T-cell (primary cell): ENCODE measurements around the gene PCDH19. TPM values are rescaled to one million over a fixed set of nuclear protein-coding genes. Genes with fewer than 3 reads are reported as not detected.
"Not testable (repeated sequence)": the region's sequence is repeated elsewhere in the genome, so short reads cannot be mapped to it uniquely, and the experiment has no call there.

Source experiments
- ATAC-seq, 4 experiments: fragments of 200-7000 bp in 3 of 4; fragments of 150-1000 bp in 1 of 4; cut with Tn5 transposase; replicated peaks in 1 of 4; 1 replicate in 3 of 4; 2 replicates in 1 of 4; pipeline ENCODE4 v1.10.0; 2021; ENCODE audit warnings: moderate library complexity in 3 of 4, mild to moderate bottlenecking in 2 of 4, moderate number of reproducible peaks in 1 of 4
- CTCF ChIA-PET, 2 donors: fragments of 300-600 bp; sonication (Branson Sonifier 250); formaldehyde crosslinking; loops; one replicate each; lab custom pipeline; 2022; ENCODE audit warnings: antibody characterized with exemption in 2 of 2; lab: Charles Lee
- POLR2A ChIA-PET, 2 donors: fragments of 300-600 bp; sonication (Branson Sonifier 250); formaldehyde crosslinking; loops; one replicate each; lab custom pipeline; 2022; ENCODE audit warnings: antibody characterized with exemption in 2 of 2; lab: Charles Lee
- DNase-seq, 35 experiments: peaks; one replicate each; pipeline versions ENCODE4 v3.0.0 to v3.0.0-alpha.2; 2013 to 2023
- H3K27ac ChIP-seq: one replicate; pipeline ENCODE4 v1.5.1; 2013; ENCODE audit warnings: low read length
- H3K27me3 ChIP-seq, 2 experiments: replicated peaks in 1 of 2; 1 replicate in 1 of 2; 2 replicates in 1 of 2; pipeline versions ENCODE4 v1.6.1 to v1.7.0; 2013; ENCODE audit warnings: low read length in 1 of 2, mixed read lengths in 1 of 2; ENCODE audit not compliant: control insufficient read depth in 2 of 2, insufficient read depth in 2 of 2; ENCODE audit errors: extremely low read depth in 1 of 2
- H3K36me3 ChIP-seq, 2 donors: 1 replicate in 1 of 2; 2 replicates in 1 of 2; pipeline versions ENCODE4 v1.6.1 to v1.7.0; 2013; ENCODE audit warnings: low read length in 1 of 2; ENCODE audit not compliant: control insufficient read depth in 2 of 2, insufficient read depth in 1 of 2; ENCODE audit errors: extremely low read depth in 1 of 2
- H3K4me1 ChIP-seq, 2 experiments: 1 replicate in 1 of 2; 2 replicates in 1 of 2; pipeline versions ENCODE4 v1.6.1 to v1.7.0; 2013; ENCODE audit warnings: low read length in 2 of 2, mixed read lengths in 1 of 2; ENCODE audit not compliant: insufficient read depth in 2 of 2, control insufficient read depth in 1 of 2; ENCODE audit errors: extremely low read depth in 1 of 2
- H3K4me3 ChIP-seq, 2 donors: 1 replicate in 1 of 2; 2 replicates in 1 of 2; pipeline versions ENCODE4 v1.5.1 to v1.7.0; 2013; ENCODE audit warnings: mild to moderate bottlenecking in 2 of 2, low read length in 1 of 2, moderate library complexity in 1 of 2; ENCODE audit not compliant: control insufficient read depth in 1 of 2; ENCODE audit errors: extremely low read depth in 1 of 2
- H3K9me3 ChIP-seq: 2 replicates; pipeline ENCODE4 v1.7.0; 2013
- H3K27ac Mint-ChIP-seq, 2 donors: one replicate each; pipeline ENCODE4 v1.8.0; 2020 to 2021; ENCODE audit warnings: mild to moderate bottlenecking in 2 of 2, mixed read lengths in 2 of 2
- H3K27me3 Mint-ChIP-seq, 2 donors: one replicate each; pipeline ENCODE4 v1.8.0; 2021 to 2022; ENCODE audit warnings: mixed read lengths in 2 of 2
- H3K36me3 Mint-ChIP-seq: one replicate; pipeline ENCODE4 v1.8.0; 2021; ENCODE audit warnings: mixed read lengths
- H3K4me1 Mint-ChIP-seq, 3 donors: one replicate each; pipeline ENCODE4 v1.8.0; 2020 to 2022; ENCODE audit warnings: mixed read lengths in 3 of 3, mild to moderate bottlenecking in 1 of 3
- H3K4me3 Mint-ChIP-seq, 3 donors: one replicate each; pipeline ENCODE4 v1.8.0; 2020 to 2022; ENCODE audit warnings: mild to moderate bottlenecking in 3 of 3, mixed read lengths in 3 of 3, moderate library complexity in 3 of 3
- H3K9me3 Mint-ChIP-seq, 3 donors: one replicate each; pipeline ENCODE4 v1.8.0; 2020 to 2022; ENCODE audit warnings: mixed read lengths in 3 of 3
- WGBS: methylation state at CpG from one replicate; pipeline ENCODE4 v1.1.5; 2013; ENCODE audit warnings: missing lambda C conversion rate; ENCODE audit not compliant: insufficient coverage; 5-methylcytosine and 5-hydroxymethylcytosine counted together
- total RNA-seq, 35 experiments: library from RNA in 6 of 35; stranded (reverse) in 6 of 35; fragments of 120-200 nt in 1 of 35; gene quantifications; one replicate each; pipeline versions ENCODE4 v1.2.1 to v1.2.4 and lab custom pipeline; 2013 to 2026

The PCDH19 gene, protein sequence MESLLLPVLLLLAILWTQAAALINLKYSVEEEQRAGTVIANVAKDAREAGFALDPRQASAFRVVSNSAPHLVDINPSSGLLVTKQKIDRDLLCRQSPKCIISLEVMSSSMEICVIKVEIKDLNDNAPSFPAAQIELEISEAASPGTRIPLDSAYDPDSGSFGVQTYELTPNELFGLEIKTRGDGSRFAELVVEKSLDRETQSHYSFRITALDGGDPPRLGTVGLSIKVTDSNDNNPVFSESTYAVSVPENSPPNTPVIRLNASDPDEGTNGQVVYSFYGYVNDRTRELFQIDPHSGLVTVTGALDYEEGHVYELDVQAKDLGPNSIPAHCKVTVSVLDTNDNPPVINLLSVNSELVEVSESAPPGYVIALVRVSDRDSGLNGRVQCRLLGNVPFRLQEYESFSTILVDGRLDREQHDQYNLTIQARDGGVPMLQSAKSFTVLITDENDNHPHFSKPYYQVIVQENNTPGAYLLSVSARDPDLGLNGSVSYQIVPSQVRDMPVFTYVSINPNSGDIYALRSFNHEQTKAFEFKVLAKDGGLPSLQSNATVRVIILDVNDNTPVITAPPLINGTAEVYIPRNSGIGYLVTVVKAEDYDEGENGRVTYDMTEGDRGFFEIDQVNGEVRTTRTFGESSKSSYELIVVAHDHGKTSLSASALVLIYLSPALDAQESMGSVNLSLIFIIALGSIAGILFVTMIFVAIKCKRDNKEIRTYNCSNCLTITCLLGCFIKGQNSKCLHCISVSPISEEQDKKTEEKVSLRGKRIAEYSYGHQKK (N-terminal part only)
- under 1 TPM in 2 of 5 donors, not detected in 3; 0.03 to 0.05 TPM for total RNA-seq
- not detected for total RNA-seq (2013)
- 0 to 0.18 (median 0) reads per million in 29 experiments for total RNA-seq (lab: John Stamatoyannopoulos, UW)

- CTCF ChIA-PET = no interaction called here
- POLR2A ChIA-PET = no interaction called here
- Mint-ChIP-seq H3K4me3 (peak within 1 kb of the TSS; percentile 66 to 75 (median 67)), H3K4me1 (peaks cover 4 to 23% (median 22%) of the 10 kb centered on the region in 3 donors), H3K36me3 (no peaks in the 10 kb centered on the region), H3K27ac (no peak within 1 kb of the TSS), H3K9me3 (peaks cover 0 to 5% (median 0%) of the 10 kb centered on the region in 3 donors), H3K27me3 (peaks cover 49 to 69% of the 10 kb centered on the region in 2 donors)
- Histone ChIP-seq H3K27me3 (peaks cover 9 to 52% of the 10 kb centered on the region in 2 experiments), H3K4me1 (peaks cover 0 to 22% of the 10 kb centered on the region in 2 experiments), H3K36me3 (no peaks in the 10 kb centered on the region), H3K4me3 (peak within 1 kb of the TSS in 1 of 2 donors; percentile 49), H3K9me3 (no peaks in the 10 kb centered on the region), H3K27ac (no peak within 1 kb of the TSS)
- peak; percentile 53 to 76 (median 70) for ATAC-seq
- DNase-seq = peak in 11 of 35 experiments; percentile 0 to 24 (median 5)
- WGBS = 7% methylated on average over 51 of the region's 91 CpGs
Measured at GRCh38 chrX:100409610-100410590, at the start of gene PCDH19. PCDH19 (minus strand) TSS chrX:100410273; CDS start chrX:100408597, 1,676 bp downstream.

DNA sequence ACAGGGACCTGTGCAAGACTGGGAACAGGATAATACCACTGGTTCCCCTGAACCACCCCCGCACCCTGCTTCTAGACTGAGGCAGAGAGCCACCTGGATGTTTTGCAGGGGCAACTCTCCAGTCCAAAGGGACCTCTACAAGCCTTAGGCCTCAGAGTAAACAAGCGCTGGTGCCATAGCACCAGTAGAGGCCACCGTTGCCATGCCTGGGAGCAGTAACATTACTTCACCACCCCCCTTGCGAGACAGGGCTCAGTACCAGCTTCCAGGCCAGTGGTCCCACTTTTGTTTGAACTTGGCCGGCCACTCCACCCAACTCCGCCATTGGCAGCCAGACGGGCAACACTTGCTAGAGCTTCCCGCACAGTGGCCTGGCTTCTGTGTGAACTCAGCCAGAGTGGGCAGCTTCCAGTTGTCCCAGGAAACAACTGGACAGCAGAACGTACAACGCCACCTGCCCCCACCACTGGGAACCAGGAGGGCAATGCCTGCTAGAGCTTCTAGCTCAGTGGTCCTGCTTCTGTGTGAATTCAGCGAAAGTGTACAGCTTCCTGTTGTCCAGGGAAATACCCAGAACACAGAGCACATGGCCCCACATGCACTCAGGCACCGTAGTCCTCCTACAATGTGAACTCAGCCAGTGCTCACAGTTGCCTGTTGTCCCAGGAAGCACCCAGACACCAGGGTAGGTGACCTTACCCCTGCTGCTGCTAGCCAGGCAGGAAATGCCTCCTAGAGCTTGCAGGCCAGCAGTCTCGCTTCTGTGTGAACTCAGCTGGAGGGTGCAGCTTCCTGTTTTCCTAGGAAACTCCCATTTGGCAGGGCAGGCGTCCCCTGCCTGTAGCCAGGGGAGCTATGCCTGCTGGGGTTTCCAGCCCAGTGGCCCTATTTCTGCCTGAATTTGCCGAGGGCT, 39.9 kb upstream of the PCDH19 start:
- Histone ChIP-seq H3K4me3 (no peak overlapping the region), H3K36me3 (no peaks in the 10 kb centered on the region), H3K9me3 (no peaks in the 10 kb centered on the region), H3K4me1 (no peaks in the 10 kb centered on the region), H3K27me3 (peaks cover 0 to 13% of the 10 kb centered on the region in 2 experiments), H3K27ac (no peak overlapping the region)
- ChIA-PET CTCF (interaction anchor here in 1 of 2 donors (0.6 kb wide), 1 partner anchor 10 kb away, joined by 3 read pairs; no protein-coding TSS in a partner anchor), POLR2A (no interaction called here)
- Mint-ChIP-seq H3K27ac (no peak overlapping the region), H3K4me1 (no peaks in the 10 kb centered on the region), H3K9me3 (no peaks in the 10 kb centered on the region), H3K27me3 (peaks cover 6 to 54% of the 10 kb centered on the region in 2 donors), H3K36me3 (no peaks in the 10 kb centered on the region), H3K4me3 (no peak overlapping the region)
- ATAC-seq (no peak), DNase-seq (no peak)
- WGBS = 70% methylated on average over 10 of the region's 15 CpGs

DNA sequence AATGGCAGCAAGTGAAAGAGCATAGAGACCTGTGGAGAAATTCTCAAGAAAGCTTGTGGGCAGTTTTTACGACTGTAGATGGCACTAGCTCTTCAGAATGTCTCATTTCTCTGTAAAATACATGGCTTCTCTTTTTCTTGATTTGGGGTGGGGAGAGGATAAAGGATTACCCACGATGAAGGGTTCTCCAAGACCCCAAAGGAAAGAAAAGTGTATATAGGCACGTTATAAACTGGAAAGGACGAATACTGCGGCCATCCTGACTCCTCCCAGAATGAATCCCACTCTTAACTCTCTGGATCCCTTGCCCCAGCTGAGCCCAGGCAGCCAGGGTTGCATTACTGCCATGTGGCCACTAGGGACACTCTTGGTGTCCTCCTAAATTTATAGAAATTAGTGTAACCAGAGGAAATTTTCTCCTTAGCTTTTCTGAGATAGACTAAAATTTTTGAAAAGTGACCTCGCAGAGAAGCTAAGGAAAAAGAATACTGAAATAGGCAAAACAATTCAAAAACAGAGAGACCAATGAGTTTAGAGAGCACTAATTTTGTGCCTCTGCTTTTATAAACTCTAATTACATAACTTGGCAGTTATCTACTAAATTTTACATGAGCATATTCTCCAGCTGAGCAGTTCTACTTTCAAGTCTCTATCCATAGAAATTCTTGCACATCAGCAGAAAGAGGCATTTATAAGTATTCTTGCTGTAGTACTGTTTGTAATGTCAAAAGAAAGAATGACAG, 37.8 kb upstream of the PCDH19 start:
- no peaks in the 10 kb centered on the region for H3K36me3 ChIP-seq
- H3K27me3 ChIP-seq = peaks cover 0 to 13% of the 10 kb centered on the region in 2 experiments
- ChIA-PET POLR2A (interaction anchor here in 1 of 2 donors (0.6 kb wide), 1 partner anchor 13 kb away, joined by 3 read pairs; no protein-coding TSS in a partner anchor), CTCF (no interaction called here)
- Mint-ChIP-seq H3K4me1 (no peaks in the 10 kb centered on the region), H3K36me3 (no peaks in the 10 kb centered on the region), H3K27me3 (peaks cover 6 to 50% of the 10 kb centered on the region in 2 donors), H3K4me3 (no peak overlapping the region), H3K27ac (no peak overlapping the region), H3K9me3 (no peaks in the 10 kb centered on the region)
- H3K4me3 ChIP-seq = no peak overlapping the region
- no peaks in the 10 kb centered on the region for H3K9me3 ChIP-seq
- no CpG with 5 or more reads among the region's 6 CpGs for WGBS
- no peak overlapping the region for H3K27ac ChIP-seq
- DNase-seq (peak in 8 of 35 experiments; percentile 2 to 15 (median 8)), ATAC-seq (no peak)
- no peaks in the 10 kb centered on the region for H3K4me1 ChIP-seq

DNA sequence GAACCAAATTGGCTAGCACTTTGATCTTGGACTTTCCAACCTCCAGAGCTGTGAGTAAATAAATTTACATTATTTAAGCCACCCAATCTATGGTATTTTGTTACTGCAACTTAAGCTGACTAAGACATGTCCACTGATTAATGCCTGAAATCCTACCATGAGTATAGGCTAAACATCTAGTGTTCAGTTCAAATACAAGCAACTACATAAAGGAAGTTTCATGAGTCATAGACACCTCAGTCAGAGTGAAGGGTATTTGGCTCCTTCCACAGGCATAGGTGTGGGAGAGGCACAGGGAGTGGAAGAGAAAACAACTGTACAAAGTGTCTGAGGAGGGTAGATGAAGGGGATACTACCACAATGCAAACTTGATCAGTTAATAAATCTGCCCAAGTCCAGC, 35.5 kb upstream of the PCDH19 start:
- Mint-ChIP-seq H3K36me3 (no peaks in the 10 kb centered on the region), H3K27ac (no peak overlapping the region), H3K4me3 (no peak overlapping the region), H3K9me3 (no peaks in the 10 kb centered on the region), H3K27me3 (peaks cover 1 to 33% of the 10 kb centered on the region in 2 donors), H3K4me1 (no peaks in the 10 kb centered on the region)
- no peaks in the 10 kb centered on the region for H3K4me1 ChIP-seq
- H3K9me3 ChIP-seq = no peaks in the 10 kb centered on the region
- H3K27me3 ChIP-seq = peaks cover 0 to 12% of the 10 kb centered on the region in 2 experiments
- no peak for ATAC-seq
- no peaks in the 10 kb centered on the region for H3K36me3 ChIP-seq
- CTCF ChIA-PET = no interaction called here
- no peak overlapping the region for H3K27ac ChIP-seq
- POLR2A ChIA-PET = no interaction called here
- DNase-seq = no peak
- H3K4me3 ChIP-seq = no peak overlapping the region

- H3K4me1 Mint-ChIP-seq, H3K4me3 ChIP-seq, H3K4me3 Mint-ChIP-seq, POLR2A ChIA-PET, H3K36me3 ChIP-seq, H3K27ac Mint-ChIP-seq, CTCF ChIA-PET, H3K4me1 ChIP-seq, H3K27me3 ChIP-seq, H3K27ac ChIP-seq, H3K9me3 Mint-ChIP-seq, H3K36me3 Mint-ChIP-seq, ATAC-seq, DNase-seq, H3K9me3 ChIP-seq: not testable (repeated sequence)
- peaks cover 1 to 28% of the 10 kb centered on the region in 2 donors for H3K27me3 Mint-ChIP-seq
- no CpG with 5 or more reads among the region's 7 CpGs for WGBS
Measured at GRCh38 chrX:100441321-100441720, 31.2 kb upstream of the PCDH19 start.
